CD14-positive monocyte (primary cell): ENCODE measurements around the gene KREMEN1. TPM values are rescaled to one million over a fixed set of nuclear protein-coding genes. Genes with fewer than 3 reads are reported as not detected.

Experiments used
- DNase-seq, 3 donors: peaks; one replicate each; pipeline ENCODE4 v3.0.0-alpha.2; 2011 to 2022
- H2AFZ ChIP-seq: 2 replicates; pipeline ENCODE4 v1.6.0; 2012; ENCODE audit warnings: mild to moderate bottlenecking, low read depth, low read length, inconsistent platforms; ENCODE audit not compliant: insufficient read depth, poor library complexity, severe bottlenecking
- H3K27ac ChIP-seq, 2 donors: 1 replicate in 1 of 2; 2 replicates in 1 of 2; pipeline ENCODE4 v1.5.1; 2012 to 2013; ENCODE audit warnings: low read length in 2 of 2, control low read depth in 1 of 2, inconsistent platforms in 1 of 2, low read depth in 1 of 2, mild to moderate bottlenecking in 1 of 2
- H3K27me3 ChIP-seq, 2 donors: one replicate each; pipeline versions ENCODE4 v1.6.0 to v1.6.1; 2011 to 2013; ENCODE audit warnings: low read length in 2 of 2; ENCODE audit not compliant: control insufficient read depth in 2 of 2, insufficient read depth in 2 of 2
- H3K36me3 ChIP-seq, 2 donors: replicated peaks in 1 of 2; 1 replicate in 1 of 2; 2 replicates in 1 of 2; pipeline versions ENCODE4 v1.5.1 to v1.6.1; 2012 to 2013; ENCODE audit warnings: low read length in 2 of 2, control low read depth in 1 of 2, inconsistent platforms in 1 of 2, mild to moderate bottlenecking in 1 of 2; ENCODE audit not compliant: insufficient read depth in 2 of 2, control insufficient read depth in 1 of 2
- H3K4me1 ChIP-seq, 2 donors: 1 replicate in 1 of 2; 2 replicates in 1 of 2; pipeline versions ENCODE4 v1.5.1 to v1.6.1; 2012 to 2013; ENCODE audit warnings: low read length in 2 of 2, control low read depth in 1 of 2, inconsistent platforms in 1 of 2, mild to moderate bottlenecking in 1 of 2, moderate library complexity in 1 of 2; ENCODE audit not compliant: insufficient read depth in 2 of 2, control insufficient read depth in 1 of 2
- H3K4me2 ChIP-seq: replicated peaks from 2 replicates; pipeline ENCODE3; 2012; ENCODE audit warnings: low read length, moderate library complexity, mild to moderate bottlenecking; ENCODE audit not compliant: poor library complexity, severe bottlenecking; ENCODE audit errors: extremely low read depth
- H3K4me3 ChIP-seq, 3 experiments: fragments of 200-600 bp in 1 of 3; sonication (generic) in 1 of 3; replicated peaks in 1 of 3; 1 replicate in 2 of 3; 2 replicates in 1 of 3; pipeline ENCODE4 v1.5.1; 2011 to 2013; ENCODE audit warnings: low read length in 3 of 3, mild to moderate bottlenecking in 3 of 3, control low read depth in 2 of 3, low read depth in 2 of 3, inconsistent platforms in 1 of 3, moderate library complexity in 1 of 3
- H3K79me2 ChIP-seq: 2 replicates; pipeline ENCODE4 v1.6.0; 2012; ENCODE audit warnings: mild to moderate bottlenecking, control low read depth, inconsistent platforms, low read length, moderate library complexity; ENCODE audit not compliant: insufficient read depth
- H3K9ac ChIP-seq: 2 replicates; pipeline ENCODE4 v1.6.0; 2017; ENCODE audit warnings: low read length, mild to moderate bottlenecking; ENCODE audit not compliant: insufficient read depth, poor library complexity, severe bottlenecking
- H3K9me3 ChIP-seq, 2 donors: replicated peaks in 1 of 2; 1 replicate in 1 of 2; 2 replicates in 1 of 2; pipeline versions ENCODE4 v1.5.1 to v1.6.1; 2012 to 2013; ENCODE audit warnings: low read length in 2 of 2, control low read depth in 1 of 2; ENCODE audit not compliant: control insufficient read depth in 1 of 2, insufficient read depth in 1 of 2
- H4K20me1 ChIP-seq: 2 replicates; pipeline ENCODE4 v1.6.0; 2012; ENCODE audit warnings: mild to moderate bottlenecking, low read length, control low read depth, moderate library complexity; ENCODE audit not compliant: insufficient read depth
- H3K27ac Mint-ChIP-seq, 7 donors: one replicate each; pipeline ENCODE4 v1.8.0; 2020; ENCODE audit warnings: mild to moderate bottlenecking in 7 of 7, mixed read lengths in 7 of 7, moderate library complexity in 6 of 7, inconsistent platforms in 2 of 7
- H3K27me3 Mint-ChIP-seq, 3 donors: one replicate each; pipeline ENCODE4 v1.8.0; 2021 to 2022; ENCODE audit warnings: low read depth in 3 of 3, mild to moderate bottlenecking in 3 of 3, mixed read lengths in 3 of 3, moderate library complexity in 3 of 3, inconsistent platforms in 1 of 3
- H3K36me3 Mint-ChIP-seq, 2 donors: one replicate each; pipeline ENCODE4 v1.8.0; 2020; ENCODE audit warnings: mixed read lengths in 2 of 2, inconsistent platforms in 1 of 2, mild to moderate bottlenecking in 1 of 2
- H3K4me1 Mint-ChIP-seq: one replicate; pipeline ENCODE4 v1.8.0; 2020; ENCODE audit warnings: mild to moderate bottlenecking, mixed read lengths
- H3K4me3 Mint-ChIP-seq, 2 donors: one replicate each; pipeline ENCODE4 v1.8.0; 2020; ENCODE audit warnings: mild to moderate bottlenecking in 2 of 2, mixed read lengths in 2 of 2, moderate library complexity in 1 of 2
- H3K9me3 Mint-ChIP-seq, 7 donors: one replicate each; pipeline ENCODE4 v1.8.0; 2020 to 2022; ENCODE audit warnings: mixed read lengths in 7 of 7, mild to moderate bottlenecking in 6 of 7, moderate library complexity in 6 of 7, inconsistent platforms in 2 of 7
- WGBS: methylation state at CpG from one replicate; pipeline ENCODE4 v1.1.5; 2013; ENCODE audit warnings: missing lambda C conversion rate; ENCODE audit not compliant: insufficient coverage; 5-methylcytosine and 5-hydroxymethylcytosine counted together
- intact Hi-C, 2 donors: fragments of 100-400 bp; cut with micrococcal nuclease; formaldehyde crosslinking; loops; one replicate each; pipeline versions ENCODE4 v1.15.0 to v1.15.1; 2023
- polyA plus RNA-seq, 3 donors: library from polyadenylated mRNA; depleted of rRNA in 1 of 3; unstranded in 2 of 3; stranded (reverse) in 1 of 3; fragments of 300-500 nt in 2 of 3; fragments of >200 nt in 1 of 3; fragmentation: Illumina TruSeq in 2 of 3; gene quantifications; 1 replicate in 2 of 3; 2 replicates in 1 of 3; pipeline ENCODE4 v1.2.3, GENCODE V29; 2012 to 2021
- TF ChIP-seq, protein P1 (sequence below): fragments of 200-600 bp; IDR thresholded peaks from one replicate; pipeline ENCODE4 v1.8.0; 2022; ENCODE audit warnings: antibody characterized with exemption, mild to moderate bottlenecking

KREMEN1 gene
- polyA plus RNA-seq, 3 donors: 0.47 to 1.6 (median 0.69) TPM

DNA sequence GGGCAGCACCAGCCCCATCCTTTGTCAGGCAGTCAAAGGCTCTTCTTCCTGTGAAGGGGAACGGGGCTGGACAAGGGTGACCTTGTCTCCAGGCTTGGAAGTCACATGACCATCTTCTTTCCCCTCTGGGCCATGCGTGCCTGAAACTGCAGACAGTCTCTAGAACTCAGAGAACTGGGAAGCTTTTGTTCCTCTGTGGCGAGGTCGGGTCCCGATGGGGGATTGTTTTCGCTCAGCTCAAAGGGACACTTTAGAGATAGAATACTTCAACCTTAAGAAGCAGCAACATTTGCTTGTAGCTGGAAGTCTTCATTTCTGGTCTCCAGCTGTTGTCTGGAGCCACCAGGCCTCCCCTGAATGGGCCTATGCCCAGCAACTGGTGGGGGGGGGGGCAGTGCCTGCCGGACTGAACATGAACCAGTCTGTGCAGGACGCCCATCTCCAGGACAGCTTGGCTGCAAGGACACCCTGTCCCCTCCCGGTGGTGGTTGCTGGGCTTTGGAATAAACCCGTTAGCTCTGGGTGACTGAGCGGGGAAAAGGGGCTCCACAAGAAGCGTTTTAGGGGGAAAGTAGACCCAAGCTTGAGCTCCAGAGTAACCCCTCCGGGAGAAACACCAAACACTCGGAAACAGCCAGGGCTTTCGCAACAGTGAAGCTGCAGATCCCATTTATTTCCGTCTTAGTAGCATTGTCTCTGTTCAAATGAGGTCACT lies 77.2 kb downstream of the KREMEN1 start:
- Histone ChIP-seq H3K27ac (no peak overlapping the region), H3K36me3 (no peaks in the 10 kb centered on the region), H3K4me2 (no peak overlapping the region), H3K9me3 (no peaks in the 10 kb centered on the region), H2AFZ (no peak overlapping the region), H4K20me1 (no peaks in the 10 kb centered on the region), H3K27me3 (no peaks in the 10 kb centered on the region), H3K4me3 (no peak overlapping the region), H3K4me1 (peaks cover 21 to 29% of the 10 kb centered on the region in 2 donors), H3K79me2 (no peaks in the 10 kb centered on the region), H3K9ac (no peak overlapping the region)
- peaks cover 0 to 3% (median 0%) of the 10 kb centered on the region in 7 donors for H3K9me3 Mint-ChIP-seq
- peaks cover 6 to 26% (median 6%) of the 10 kb centered on the region in 3 donors for H3K27me3 Mint-ChIP-seq
- H3K4me3 Mint-ChIP-seq: no peak overlapping the region
- no peaks in the 10 kb centered on the region for H3K36me3 Mint-ChIP-seq
- TF ChIP-seq, protein P1, sequence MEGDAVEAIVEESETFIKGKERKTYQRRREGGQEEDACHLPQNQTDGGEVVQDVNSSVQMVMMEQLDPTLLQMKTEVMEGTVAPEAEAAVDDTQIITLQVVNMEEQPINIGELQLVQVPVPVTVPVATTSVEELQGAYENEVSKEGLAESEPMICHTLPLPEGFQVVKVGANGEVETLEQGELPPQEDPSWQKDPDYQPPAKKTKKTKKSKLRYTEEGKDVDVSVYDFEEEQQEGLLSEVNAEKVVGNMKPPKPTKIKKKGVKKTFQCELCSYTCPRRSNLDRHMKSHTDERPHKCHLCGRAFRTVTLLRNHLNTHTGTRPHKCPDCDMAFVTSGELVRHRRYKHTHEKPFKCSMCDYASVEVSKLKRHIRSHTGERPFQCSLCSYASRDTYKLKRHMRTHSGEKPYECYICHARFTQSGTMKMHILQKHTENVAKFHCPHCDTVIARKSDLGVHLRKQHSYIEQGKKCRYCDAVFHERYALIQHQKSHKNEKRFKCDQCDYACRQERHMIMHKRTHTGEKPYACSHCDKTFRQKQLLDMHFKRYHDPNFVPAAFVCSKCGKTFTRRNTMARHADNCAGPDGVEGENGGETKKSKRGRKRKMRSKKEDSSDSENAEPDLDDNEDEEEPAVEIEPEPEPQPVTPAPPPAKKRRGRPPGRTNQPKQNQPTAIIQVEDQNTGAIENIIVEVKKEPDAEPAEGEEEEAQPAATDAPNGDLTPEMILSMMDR: no peak
- DNase-seq: no peak
- peak overlapping the region in 2 of 7 donors; percentile 60 to 66 for H3K27ac Mint-ChIP-seq
- intact Hi-C loops: loop anchor here in 1 of 2 donors (10.0 kb wide), 1 partner anchor 65 kb away; no protein-coding TSS in a partner anchor
- WGBS: 84% methylated on average over 16 of the region's 16 CpGs
- H3K4me1 Mint-ChIP-seq: peaks cover 32% of the 10 kb centered on the region

DNA sequence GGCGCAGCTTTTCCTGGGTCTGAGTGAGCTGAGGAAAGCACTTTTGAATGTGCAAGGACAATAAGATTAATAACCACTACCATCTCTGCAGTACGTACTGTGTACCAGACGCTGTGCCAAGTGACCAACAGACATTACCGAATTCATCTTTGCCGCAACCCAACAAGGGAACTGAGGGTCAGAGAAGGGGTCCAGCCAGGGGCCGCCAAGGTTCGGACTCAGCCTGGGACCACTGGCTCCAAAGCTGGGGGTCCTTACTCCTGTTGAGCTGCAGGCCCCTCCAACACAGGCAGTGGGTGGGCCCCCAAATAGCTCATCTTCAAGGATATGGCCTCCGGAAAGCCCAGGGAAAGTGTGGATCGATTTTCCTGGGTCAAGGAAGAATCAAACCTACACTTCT lies 77.9 kb downstream of the KREMEN1 start:
- no peak overlapping the region for H3K4me3 ChIP-seq
- peaks cover 6 to 26% (median 6%) of the 10 kb centered on the region in 3 donors for H3K27me3 Mint-ChIP-seq
- intact Hi-C loops: loop anchor here in 1 of 2 donors (10.0 kb wide), 1 partner anchor 66 kb away; no protein-coding TSS in a partner anchor

More for the DNA sequence above, 77.9 kb downstream of the KREMEN1 start:
- Histone ChIP-seq H3K4me1 (peaks cover 21 to 29% of the 10 kb centered on the region in 2 donors), H3K9me3 (no peaks in the 10 kb centered on the region), H3K27me3 (no peaks in the 10 kb centered on the region), H2AFZ (no peak overlapping the region), H3K79me2 (no peaks in the 10 kb centered on the region), H3K36me3 (no peaks in the 10 kb centered on the region), H4K20me1 (no peaks in the 10 kb centered on the region), H3K4me2 (no peak overlapping the region), H3K9ac (no peak overlapping the region), H3K27ac (no peak overlapping the region)
- peaks cover 32% of the 10 kb centered on the region for H3K4me1 Mint-ChIP-seq
- H3K9me3 Mint-ChIP-seq: peaks cover 0 to 3% (median 0%) of the 10 kb centered on the region in 7 donors
- H3K36me3 Mint-ChIP-seq: no peaks in the 10 kb centered on the region
- WGBS: 96% methylated on average over 7 of the region's 9 CpGs
- TF ChIP-seq, protein P1: no peak
- no peak overlapping the region for H3K27ac Mint-ChIP-seq
- no peak overlapping the region for H3K4me3 Mint-ChIP-seq
- DNase-seq: no peak
